GM18868 (cell line): ENCODE data around the gene EIF3K.

Experiments
- ATAC-seq: cut with Tn5 transposase; IDR thresholded peaks from one replicate; pipeline ENCODE4 v1.9.1; 2021; ENCODE audit warnings: mild to moderate bottlenecking, moderate library complexity; ENCODE audit not compliant: unreplicated experiment

Gene EIF3K

DNA sequence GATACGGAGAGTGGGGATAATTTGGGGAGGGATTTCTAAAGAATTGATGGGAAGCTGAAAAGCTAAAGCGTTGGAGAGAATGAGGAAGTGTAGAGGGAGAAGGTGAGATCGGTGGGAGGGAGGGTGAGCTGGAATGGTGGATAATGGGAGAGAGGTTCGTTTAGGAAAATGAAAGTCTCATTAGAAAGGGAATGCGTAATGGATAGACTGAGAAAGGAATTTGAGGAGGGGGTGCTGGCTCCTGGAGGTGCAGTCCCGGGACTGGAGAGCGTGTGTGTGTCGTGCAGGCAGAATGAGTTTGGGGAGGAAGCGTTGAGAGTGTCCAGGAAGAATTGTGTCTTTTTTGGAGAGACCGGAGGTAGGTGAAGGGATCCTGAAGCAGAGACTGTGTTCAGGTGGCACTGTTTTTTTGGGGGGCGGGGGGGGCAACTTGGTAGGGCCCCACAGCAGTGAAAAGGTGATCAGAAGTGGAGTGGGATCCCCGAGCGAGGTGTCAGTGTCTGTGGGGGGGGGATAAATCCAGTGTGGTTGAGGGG lies 29.8 kb downstream of the EIF3K start:
- ATAC-seq, result no peak

- no peak for ATAC-seq
Measured at GRCh38 chr19:38649305-38650171, 30.6 kb downstream of the EIF3K start.

GRCh38 chr19:38650172-38650775 lies 31.3 kb downstream of the EIF3K start:
- ATAC-seq, result no peak

DNA sequence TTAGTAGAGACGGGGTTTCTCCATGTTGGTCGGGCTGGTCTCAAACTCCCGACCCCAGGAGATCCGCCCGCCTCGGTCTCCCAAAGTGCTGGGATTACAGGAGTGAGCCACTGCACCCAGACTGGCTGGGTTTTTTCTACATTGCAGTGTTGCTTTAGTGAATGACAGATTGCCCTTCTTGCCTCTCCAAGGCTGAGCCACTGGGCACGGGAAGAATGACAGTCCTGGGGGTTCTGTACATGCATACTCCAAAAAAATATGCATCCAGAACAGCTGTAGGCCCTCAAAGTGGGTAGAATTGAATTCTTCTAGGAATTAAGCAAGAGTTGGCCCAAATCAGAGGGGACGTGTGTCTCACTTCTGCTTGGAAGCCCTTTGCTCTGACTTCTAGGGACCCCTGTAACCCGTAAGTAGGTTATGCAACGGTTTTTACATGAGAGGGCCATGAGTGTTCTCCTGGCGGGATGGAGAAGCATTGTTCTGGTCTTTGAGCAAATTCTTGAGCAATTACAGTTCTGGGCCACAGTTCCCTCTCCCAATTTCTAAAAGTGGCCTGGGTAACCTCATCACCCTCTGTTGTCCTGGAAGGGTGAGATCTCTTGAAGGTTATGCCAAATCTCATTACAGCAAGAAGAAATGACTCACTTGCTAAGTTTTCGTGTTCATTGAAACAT lies 32.1 kb downstream of the EIF3K start:
- no peak for ATAC-seq

- no peak for ATAC-seq
Measured at GRCh38 chr19:38653028-38653571, 34.1 kb downstream of the EIF3K start.

DNA sequence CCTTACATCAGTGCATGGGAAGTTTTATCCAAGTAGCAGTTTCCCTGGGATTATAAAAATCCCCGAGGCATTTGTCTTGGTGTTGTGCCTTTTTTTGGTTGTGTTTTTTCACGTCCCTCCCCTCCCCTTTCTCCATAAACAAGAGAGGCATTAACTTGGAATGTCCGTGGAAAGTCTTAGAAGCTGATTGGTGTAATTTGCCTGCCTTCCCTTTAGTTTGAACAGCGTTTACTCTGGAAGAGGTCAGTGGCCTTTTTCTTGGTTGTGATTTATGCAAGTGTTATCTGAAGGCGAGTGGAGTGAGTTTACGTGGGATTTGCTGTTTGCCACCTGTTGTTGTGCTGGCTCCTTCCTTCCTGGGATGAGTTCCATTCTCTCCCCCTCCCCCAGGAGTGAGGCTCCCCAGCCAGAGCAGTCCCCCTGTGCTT lies 35.7 kb downstream of the EIF3K start:
- ATAC-seq, result no peak

DNA sequence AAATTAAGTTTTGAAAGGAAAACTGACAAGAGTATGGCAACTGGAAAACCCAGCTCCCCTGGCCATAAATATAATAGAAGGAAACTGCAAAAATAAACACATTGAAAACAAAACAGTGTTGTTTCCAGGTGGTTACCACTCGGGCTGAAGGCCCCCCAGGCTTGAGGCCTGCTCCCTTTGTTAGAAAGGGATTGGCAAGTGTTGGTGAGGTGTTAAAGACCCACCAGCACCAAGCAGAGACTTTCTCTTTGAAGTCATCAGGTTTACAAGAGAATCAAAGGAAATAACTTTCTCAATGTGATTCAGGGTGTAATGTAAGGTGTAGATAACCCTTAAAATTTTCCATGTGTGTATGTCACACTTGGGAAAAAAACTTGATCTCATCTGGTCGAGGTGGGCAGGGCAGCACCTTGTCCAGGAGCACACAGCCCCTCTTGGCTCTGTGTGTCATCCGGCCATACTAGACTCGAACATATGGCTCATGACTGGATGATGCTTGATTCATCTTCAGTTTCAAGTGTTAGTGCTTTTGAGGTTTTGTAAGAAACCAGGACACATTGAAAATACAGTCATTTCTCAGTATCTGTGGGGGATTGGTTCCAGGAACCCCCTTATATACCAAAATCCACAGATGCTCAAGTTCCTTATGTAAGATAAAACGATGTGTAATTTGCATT lies 36.3 kb downstream of the EIF3K start:
- ATAC-seq, result no peak

GRCh38 chr19:38656171-38656981 lies 37.4 kb downstream of the EIF3K start:
- no peak for ATAC-seq

DNA sequence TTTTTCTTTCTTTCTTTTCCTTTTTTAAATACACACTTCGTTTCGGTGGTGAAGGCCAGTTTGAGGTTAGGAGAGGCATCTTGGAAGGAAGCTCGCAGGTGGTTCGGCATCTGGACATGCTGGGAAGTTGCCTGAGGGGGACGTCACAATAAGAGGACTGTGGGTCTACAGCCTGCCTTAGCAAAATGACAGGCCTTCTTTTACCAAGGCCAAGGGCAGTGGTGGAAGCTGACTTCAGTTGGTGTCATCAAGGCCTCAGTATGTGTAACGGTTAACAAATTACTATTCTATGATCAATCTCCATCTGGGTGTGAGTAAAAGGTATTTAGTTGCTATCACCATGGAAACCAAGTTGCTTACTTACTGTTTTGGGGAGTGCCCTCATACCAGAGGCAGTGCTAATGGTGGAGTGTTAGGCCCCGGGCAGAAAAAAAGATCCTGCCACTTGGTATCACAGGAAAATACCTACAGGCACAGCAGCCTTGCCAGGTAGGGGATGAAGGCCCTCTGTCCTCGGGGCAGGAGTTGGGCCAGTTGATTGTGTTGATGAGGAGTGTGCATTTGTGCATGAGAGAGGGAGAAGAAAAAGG lies 38.7 kb downstream of the EIF3K start:
- ATAC-seq, result no peak

GRCh38 chr19:38658462-38659306 lies 39.7 kb downstream of the EIF3K start:
- no peak for ATAC-seq

GRCh38 chr19:38660724-38661123 lies 41.7 kb downstream of the EIF3K start:
- no peak for ATAC-seq

DNA sequence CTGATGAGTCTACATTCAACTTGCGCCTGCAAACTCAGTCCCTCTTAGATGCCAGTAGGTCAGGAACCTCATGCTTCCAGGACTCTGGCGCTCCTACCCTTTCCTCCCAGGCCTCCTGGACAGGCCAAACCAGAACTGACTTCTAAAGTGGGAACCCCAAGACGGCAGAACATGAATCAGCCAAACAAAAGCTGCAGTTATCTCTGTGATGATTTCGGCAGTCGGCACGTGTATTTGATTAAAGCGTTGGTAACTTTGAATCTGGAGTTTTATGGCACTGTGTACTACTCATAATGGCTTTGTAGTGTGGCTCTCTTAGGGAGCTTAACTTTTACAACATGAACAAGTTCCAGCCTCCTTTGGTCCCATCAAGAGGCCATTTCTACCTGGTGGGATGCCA lies 42.1 kb downstream of the EIF3K start:
- no peak for ATAC-seq

DNA sequence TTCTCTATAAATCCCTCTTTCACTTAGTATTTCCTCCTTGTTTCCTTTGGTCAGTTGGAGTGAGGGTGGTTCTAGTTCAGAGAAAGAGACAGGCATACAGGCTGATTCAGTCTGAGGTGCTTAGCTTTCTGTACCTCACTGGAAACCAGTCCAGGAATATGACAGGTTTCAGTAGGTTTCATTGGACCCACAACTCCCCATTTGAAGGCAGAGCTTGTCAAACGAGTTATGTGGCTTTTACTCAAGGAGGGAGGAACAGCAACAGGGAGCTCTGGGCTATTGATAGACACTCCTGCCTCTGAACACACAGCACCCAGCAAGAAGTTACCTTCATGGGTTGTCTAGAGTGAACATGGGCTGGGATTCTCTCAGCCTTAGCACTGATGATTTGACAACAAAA lies 43.0 kb downstream of the EIF3K start:
- ATAC-seq, result no peak

DNA sequence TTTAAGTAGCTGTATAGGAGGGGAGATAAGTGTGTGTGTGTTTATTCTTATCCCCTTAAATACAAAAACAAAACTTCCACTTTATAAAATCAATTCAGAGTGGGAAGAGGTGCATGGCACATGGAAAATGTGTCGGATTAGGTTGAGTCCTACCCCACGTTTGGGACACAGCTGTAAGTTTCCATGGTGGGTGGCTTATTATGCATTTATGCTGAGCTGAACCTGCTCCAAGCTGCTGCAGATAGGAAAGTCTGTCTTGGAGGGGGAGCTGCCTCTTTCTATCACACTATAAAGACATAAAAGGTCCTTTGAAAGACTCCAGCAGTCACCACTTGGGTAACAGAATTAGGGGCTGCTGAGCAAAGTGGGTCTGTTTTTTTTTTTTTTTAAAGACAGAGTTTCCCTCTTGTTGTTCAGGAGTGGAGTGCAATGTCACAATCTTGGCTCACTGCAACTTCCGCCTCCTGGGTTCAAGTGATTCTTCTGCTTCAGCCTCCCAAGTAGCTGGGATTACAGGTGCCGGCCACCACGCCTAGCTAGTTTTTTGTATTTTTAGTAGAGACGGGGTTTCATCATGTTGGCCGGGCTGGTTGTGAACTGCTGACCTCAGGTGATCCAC lies 43.7 kb downstream of the EIF3K start:
- no peak for ATAC-seq

GRCh38 chr19:38663156-38663651 lies 44.2 kb downstream of the EIF3K start:
- ATAC-seq, result no peak

DNA sequence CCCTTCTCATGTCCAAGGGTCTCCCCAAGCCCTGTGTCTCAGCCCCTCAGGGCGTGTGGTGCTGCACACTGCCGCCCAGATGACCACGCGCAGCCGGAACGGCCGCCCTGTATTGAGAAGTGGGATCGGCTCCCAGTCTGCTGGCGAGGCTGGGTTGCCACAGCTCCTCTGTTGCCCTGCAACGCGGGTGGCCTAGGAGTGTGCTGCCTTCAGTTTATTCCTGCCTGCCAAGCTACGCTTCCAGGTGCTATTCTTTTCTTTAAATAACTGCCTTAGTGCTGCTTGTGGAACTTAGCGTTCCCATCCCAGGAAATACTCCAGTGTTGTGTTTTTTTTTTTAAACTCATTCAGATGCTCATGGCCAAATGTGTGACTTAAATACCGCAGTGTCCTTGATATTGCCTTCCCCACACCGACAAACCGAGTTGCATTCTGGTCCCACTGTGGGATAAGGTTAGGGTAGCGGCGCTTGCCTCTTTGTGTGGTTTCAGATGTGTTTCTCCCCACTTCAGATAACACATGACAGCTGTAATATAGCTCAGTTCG lies 45.0 kb downstream of the EIF3K start:
- ATAC-seq, result no peak

DNA sequence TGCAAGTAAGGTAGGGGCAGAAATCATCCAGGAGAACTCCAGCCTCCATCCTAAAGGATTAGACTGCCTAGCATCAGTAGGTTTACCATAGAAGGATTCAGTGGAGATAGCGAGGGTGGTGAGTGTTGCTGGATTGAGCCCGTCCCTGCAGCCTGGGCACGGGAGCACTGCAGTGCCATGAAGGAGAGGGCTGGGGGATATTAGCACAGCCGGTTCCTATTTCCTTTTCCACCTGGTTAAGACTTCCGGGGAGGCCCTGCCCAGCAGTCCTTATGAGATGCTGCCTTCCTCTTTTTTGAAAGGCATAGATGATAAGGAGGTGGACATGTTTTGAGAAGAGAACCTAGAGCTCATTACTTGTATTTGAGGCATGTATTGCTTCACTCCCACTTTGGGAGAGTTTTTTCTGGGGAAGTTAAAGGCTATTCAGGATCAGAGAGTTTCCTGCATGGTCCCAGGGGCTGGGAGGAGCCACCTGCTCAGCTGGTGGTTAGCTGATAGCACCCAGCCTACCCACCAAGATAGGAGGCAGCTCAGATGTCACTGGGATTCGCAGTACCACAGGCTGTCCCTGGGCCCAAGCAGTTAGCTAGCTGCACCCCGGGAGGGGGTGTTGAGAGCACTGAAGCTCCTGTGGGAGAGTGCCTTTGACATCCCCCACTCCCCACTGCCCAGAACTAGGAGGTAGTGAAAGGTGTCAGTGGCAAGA lies 45.7 kb downstream of the EIF3K start:
- no peak for ATAC-seq
